ENCODE data around the gene SRGAP2.
"Not testable (repeated sequence)": the region's sequence is repeated elsewhere in the genome, so short reads cannot be mapped to it uniquely, and the experiment has no call there.

SRGAP2 gene

GRCh38 chr1:206246129-206246886 is 43.0 kb downstream of the SRGAP2 start:
- not testable (repeated sequence) for DNase-seq (ENCODE audit: low spot score); FAIRE-seq

- DNase-seq (ENCODE audit: low spot score); FAIRE-seq: not testable (repeated sequence)
These were observed 47.8 kb downstream of the SRGAP2 start for GRCh38 chr1:206250953-206251681.

- DNase-seq (ENCODE audit: low spot score); FAIRE-seq: not testable (repeated sequence)
These were observed 49.5 kb downstream of the SRGAP2 start for GRCh38 chr1:206252680-206253335.
